GM20000 (cell line): ENCODE data around the gene PI4K2B.
"Not testable (repeated sequence)": the region's sequence is repeated elsewhere in the genome, so short reads cannot be mapped to it uniquely, and the experiment has no call there.

Experiments
- DNase-seq: peaks from one replicate; pipeline ENCODE4 v3.0.0; 2012; ENCODE audit warnings: low spot score
- TF ChIP-seq, protein P1 (sequence below): IDR thresholded peaks from 2 replicates; pipeline ENCODE4 v1.5.1; 2012; ENCODE audit warnings: mild to moderate bottlenecking, control low read depth; ENCODE audit errors: extremely low read depth, missing control alignments

PI4K2B gene

DNA sequence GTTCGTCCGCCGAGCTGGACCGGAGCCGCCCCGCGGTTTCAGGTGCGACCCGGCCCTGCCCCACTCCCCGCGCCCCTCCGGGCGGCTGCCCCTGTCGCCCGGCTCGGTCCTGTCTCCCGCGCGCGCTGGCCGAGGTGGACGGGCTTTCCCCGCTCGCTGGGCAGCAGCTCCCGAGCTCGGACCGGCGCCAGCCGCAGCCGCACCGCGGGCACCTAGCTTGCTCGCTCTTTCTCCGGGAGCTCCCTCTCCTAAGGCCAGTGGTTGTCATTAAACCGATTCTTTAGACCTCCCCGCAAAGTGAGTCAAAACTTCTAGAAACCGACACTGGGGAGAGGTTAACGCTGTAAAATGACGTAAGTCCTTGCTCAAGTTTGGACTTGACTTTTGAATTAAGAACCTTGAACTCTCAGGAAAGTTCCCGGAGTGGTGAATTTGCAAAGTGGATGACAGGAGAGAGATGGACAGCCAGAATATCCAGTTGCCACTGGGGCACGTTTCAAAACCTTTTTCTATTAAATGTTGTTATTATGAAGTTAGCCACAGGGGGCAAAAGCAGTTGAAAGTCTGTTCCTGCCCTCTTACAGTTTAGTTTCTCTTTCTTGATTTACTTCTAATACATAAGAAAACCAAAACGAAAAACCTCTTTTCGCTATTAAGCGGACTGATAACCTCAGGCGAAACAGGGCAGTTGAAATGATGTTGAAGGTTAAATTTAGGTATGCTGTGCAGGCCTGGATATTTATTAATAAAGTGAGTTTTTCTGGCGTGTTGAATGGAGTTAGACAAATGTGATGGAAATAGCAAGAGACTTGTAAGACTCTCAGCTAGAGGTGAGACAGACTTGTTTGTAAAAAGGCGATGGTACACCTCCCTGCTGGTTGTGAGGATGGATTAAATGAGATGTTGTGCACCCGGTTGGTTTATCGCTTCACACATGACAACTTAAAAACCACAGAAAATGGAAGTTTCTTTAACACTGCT is 847 bp downstream of the PI4K2B start:
- TF ChIP-seq, protein P1, sequence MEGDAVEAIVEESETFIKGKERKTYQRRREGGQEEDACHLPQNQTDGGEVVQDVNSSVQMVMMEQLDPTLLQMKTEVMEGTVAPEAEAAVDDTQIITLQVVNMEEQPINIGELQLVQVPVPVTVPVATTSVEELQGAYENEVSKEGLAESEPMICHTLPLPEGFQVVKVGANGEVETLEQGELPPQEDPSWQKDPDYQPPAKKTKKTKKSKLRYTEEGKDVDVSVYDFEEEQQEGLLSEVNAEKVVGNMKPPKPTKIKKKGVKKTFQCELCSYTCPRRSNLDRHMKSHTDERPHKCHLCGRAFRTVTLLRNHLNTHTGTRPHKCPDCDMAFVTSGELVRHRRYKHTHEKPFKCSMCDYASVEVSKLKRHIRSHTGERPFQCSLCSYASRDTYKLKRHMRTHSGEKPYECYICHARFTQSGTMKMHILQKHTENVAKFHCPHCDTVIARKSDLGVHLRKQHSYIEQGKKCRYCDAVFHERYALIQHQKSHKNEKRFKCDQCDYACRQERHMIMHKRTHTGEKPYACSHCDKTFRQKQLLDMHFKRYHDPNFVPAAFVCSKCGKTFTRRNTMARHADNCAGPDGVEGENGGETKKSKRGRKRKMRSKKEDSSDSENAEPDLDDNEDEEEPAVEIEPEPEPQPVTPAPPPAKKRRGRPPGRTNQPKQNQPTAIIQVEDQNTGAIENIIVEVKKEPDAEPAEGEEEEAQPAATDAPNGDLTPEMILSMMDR, result no peak
- DNase-seq, result peak; percentile 82

DNA sequence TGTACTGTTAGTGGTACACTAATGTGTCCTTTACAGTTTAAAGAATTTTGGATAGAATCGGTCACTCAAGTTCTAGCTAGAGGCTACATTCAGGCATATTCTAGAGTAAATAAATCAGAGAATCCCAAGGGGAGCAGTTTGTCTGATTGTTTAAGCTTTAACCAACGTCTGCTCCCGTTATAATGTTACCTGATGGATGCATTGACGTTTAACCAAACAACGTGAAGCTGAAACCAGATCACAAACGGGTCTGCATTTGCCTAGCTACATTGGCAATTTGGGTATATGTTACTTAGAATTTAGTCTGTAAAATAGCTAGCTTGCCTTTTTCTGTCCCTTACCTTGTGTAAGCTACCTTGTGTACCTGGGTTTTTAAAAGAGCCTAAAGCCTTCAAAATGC is 1.6 kb downstream of the PI4K2B start:
- TF ChIP-seq, protein P1, result no peak
- DNase-seq, result no peak

DNA sequence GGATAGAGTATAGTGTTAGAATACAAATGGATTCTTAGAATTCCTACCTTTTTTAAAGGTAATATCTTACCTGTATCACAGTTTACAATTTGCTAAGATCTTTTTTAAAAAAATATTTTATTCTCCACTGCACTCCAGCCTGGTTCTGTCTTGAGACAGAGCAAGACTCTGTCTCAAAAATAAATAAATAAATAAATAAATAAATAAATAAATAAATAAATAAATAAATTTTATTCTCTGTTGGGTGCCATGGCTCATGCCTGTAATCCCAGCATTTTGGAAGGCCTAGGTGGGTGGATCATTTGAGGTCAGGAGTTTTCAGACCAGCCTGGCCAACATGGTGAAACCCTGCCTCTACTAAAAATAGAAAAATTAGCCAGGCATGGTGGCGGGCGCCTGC is 2.2 kb downstream of the PI4K2B start:
- DNase-seq, result not testable (repeated sequence)

DNA sequence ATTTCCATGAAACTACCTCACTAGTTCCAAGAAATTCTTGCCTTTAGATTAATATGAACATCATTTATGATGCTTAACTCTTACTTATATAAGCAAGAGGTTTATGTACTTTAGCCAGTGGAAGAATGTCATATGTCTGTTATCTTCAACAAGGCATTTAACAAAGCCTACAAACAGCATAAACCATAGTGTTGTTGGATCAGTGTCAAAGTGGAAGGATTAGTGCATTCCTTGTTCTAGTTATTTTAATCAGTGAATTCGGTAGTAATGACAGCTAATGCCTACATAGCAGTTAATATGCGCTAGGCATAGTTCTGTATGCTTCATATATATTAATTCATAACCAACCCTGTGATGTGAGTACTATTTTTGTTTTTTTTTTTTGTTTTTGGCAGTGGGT is 3.1 kb downstream of the PI4K2B start:
- DNase-seq, result no peak
- TF ChIP-seq, protein P1, result no peak

DNA sequence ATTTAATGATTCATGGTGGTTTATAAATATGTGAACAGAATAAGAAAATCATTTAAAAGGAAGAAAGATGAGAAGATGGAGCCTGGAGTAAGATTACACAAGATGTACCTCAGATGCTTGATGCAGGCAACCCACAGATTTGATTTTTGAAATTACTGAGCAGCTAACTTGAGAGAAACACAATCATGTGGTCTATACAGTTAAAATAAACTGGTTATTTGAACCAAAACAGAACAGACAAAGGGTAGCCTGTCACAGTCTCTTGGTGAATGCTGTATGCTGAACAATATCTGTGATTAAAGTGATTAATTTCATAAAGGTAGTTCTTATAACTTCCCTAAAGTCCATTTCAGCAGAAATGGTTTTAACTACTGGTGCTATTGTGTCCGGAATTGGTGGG is 4.2 kb downstream of the PI4K2B start:
- no peak for DNase-seq
- TF ChIP-seq, protein P1, result no peak

DNA sequence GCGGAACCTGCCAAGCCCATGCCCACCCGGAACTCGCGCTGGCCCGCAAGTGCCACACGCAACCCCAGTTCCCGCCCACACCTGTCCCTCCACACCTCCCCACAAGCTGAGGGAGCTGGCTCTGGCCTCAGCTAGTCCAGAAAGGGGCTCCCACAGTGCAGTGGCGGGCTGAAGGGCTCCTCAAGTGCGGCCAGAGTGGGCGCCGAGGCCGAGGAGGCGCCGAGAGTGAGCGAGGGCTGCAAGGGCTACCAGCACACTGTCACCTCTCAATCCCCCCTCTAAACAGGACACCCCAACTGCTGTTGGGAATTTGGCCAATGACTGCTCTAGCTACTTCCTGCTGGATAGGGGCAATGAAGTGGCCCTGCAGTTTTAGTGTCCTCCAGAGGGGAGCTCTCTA is 5.7 kb downstream of the PI4K2B start:
- DNase-seq, result not testable (repeated sequence)

DNA sequence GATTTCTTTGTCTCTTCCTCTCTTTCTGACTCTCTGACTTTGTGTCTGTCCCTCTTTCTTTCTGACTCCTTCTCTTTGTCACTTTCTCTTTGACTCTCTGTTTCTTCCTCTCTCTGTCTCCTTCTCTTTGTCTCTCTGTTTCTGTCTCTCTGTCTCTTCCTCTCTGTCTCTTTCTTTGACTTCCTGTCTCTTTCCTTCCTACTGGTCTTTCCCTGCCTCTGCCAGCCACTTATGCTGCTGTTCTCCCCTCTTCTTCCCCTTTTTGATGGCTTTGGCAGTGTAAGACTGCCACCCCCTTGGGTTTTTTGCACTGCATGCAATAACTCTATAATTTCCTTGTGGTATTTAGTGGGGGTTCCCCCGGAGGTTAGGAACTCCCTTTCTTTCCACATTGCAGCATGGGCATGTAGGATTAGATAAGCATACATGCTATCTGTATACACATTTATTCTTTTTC is 6.9 kb downstream of the PI4K2B start:
- not testable (repeated sequence) for DNase-seq

DNA sequence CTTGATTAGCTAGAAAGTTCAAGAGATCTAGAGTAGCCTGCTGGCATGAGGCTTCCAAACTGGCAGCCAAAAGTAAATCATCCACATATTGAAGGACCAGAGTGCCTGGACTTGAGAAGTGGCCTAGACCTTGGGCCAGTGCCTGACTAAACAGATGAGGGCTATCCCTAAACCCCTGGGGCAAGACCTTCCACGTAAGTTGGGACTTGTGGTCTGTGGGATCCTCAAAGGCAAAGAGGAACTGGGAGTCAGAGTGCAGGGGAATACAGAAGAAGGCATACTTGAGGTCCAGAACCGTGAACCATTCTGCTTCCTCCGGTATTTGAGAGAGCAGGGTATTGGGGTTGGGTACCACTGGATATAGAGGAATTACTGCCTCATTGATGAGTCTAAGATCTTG is 8.4 kb downstream of the PI4K2B start:
- DNase-seq, result not testable (repeated sequence)

DNA sequence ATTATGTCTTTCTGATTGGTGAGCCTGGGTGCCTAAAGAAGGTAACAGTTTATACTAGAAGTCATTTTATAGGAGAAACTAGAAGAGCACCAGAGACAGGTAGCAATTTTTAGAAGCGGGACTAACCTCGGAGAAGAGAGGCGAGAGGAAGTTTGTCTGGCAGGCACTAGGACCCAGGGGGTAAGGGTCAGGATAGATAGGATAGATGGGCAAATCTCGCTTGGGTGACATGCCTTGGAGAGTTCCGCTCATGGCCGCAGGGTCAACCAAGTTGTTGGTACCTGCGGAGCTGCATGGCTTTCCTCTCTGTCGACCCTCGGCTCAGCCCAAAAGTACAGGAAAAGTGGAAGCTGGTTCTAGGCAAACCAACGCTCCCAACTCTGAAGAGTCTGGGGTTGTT is 11.3 kb downstream of the PI4K2B start:
- TF ChIP-seq, protein P1, result no peak
- no peak for DNase-seq
